Hepatocyte (in vitro differentiated cells): Measurements from ENCODE around the gene DIP2C.

Source experiments
- CTCF ChIP-seq: fragments of 200-600 bp; sonication (generic); IDR thresholded peaks from 2 replicates; pipeline ENCODE4 v1.5.1; 2016; ENCODE audit warnings: antibody characterized with exemption, mild to moderate bottlenecking; ENCODE audit not compliant: poor library complexity
- EZH2 ChIP-seq: fragments of 200-600 bp; sonication (generic); IDR thresholded peaks from 2 replicates; pipeline ENCODE4 v1.6.1; 2016; ENCODE audit warnings: antibody characterized with exemption, mild to moderate bottlenecking, borderline replicate concordance
- EZH2phosphoT487 ChIP-seq: fragments of 200-600 bp; sonication (generic); IDR thresholded peaks from one replicate; pipeline ENCODE4 v1.6.1; 2018; ENCODE audit warnings: antibody characterized with exemption, mild to moderate bottlenecking, low read depth, moderate library complexity; ENCODE audit not compliant: unreplicated experiment, severe bottlenecking

DNA sequence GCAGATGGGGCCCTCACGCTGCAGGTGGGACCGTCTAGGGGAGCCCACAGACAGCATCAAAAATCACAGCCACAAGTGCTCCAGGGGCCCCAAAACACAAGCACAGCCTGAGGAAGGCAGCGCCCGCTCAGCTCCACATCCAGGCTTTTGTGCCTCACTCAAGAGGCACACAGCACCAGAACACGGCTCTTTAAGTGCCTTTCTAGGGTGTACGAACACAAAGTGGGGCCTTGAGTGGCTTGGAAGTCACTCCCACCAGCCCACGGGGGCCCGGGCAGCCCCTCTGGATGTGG, 65.2 kb downstream of the DIP2C start:
- TF ChIP-seq CTCF (no peak), EZH2 (no peak), EZH2phosphoT487 (no peak)
